Endothelial cell (in vitro differentiated cells): ENCODE data around the gene EXOSC5. TPM values are rescaled to one million over a fixed set of nuclear protein-coding genes. Genes with fewer than 3 reads are reported as not detected.
A peak's percentile ranks its signal among the peaks of the same experiment; 100 is the strongest.

ENCODE experiments used
- DNase-seq: peaks from one replicate; pipeline ENCODE4 v3.0.0; 2021; ENCODE audit warnings: low spot score
- H3K27ac Mint-ChIP-seq: one replicate; pipeline ENCODE4 v1.8.0; 2021; ENCODE audit warnings: mixed read lengths, inconsistent platforms; ENCODE audit not compliant: unreplicated experiment
- H3K27me3 Mint-ChIP-seq: one replicate; pipeline ENCODE4 v1.8.0; 2021; ENCODE audit warnings: mild to moderate bottlenecking, moderate library complexity, mixed read lengths, inconsistent platforms; ENCODE audit not compliant: unreplicated experiment
- H3K36me3 Mint-ChIP-seq: one replicate; pipeline ENCODE4 v1.8.0; 2021; ENCODE audit warnings: mild to moderate bottlenecking, low read depth, mixed read lengths, inconsistent platforms; ENCODE audit not compliant: unreplicated experiment
- H3K4me1 Mint-ChIP-seq: one replicate; pipeline ENCODE4 v1.8.0; 2021; ENCODE audit warnings: mild to moderate bottlenecking, mixed read lengths, inconsistent platforms; ENCODE audit not compliant: unreplicated experiment
- H3K4me3 Mint-ChIP-seq: one replicate; pipeline ENCODE4 v1.8.0; 2021; ENCODE audit warnings: mild to moderate bottlenecking, mixed read lengths, inconsistent platforms; ENCODE audit not compliant: unreplicated experiment
- H3K9me3 Mint-ChIP-seq: one replicate; pipeline ENCODE4 v1.8.0; 2021; ENCODE audit warnings: mixed read lengths, inconsistent platforms; ENCODE audit not compliant: unreplicated experiment
- CTCF ChIP-seq: fragments of 200-600 bp; sonication (generic); IDR thresholded peaks from one replicate; pipeline ENCODE4 v1.5.0; 2021; ENCODE audit warnings: antibody characterized with exemption; ENCODE audit not compliant: unreplicated experiment
- total RNA-seq: library from RNA; stranded (reverse); fragmentation: NEBNext Ultra II Directional; extraction: Animal tissue kit (Norgen Biotek cat#: 25700); gene quantifications from one replicate; pipeline ENCODE4 v1.2.1, GENCODE V29; 2021; ENCODE audit not compliant: unreplicated experiment

EXOSC5 gene
- total RNA-seq, 1 donor from 2014 or later, result 15.2 TPM

DNA sequence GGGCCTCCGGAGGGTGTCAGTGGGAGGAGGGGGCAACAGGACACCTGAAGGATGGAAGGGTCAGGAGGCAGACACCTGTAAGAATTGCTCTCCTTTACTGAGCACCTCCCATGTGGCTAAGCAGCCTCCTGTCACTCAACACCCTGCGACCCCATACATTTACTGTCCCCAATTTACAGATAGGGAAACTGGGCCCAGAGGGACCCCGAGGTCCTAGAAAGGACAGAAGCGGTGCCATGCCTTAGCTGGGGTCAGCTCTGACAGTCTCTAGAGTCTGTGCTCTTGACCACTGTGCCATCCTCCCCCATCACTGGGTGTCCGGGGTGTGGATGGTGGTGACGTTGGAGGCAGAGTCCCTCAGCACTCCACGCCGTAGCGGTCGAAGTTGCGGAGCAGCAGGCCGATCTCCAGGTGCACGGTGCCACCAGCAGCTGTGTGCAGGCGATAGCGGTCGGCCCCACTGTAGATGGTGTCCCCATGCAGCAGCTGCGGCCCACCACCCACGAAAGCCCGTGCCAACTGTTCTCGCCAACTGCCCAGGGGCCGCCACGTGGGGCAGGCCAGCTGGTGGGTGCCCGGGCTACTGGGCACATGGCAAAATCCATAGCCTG is 42.7 kb downstream of the EXOSC5 start:
- no peak overlapping the region for H3K27ac Mint-ChIP-seq
- H3K4me1 Mint-ChIP-seq, result peaks cover 31% of the 10 kb centered on the region
- peaks cover 23% of the 10 kb centered on the region for H3K27me3 Mint-ChIP-seq
- peak overlapping the region; percentile 87 for H3K4me3 Mint-ChIP-seq
- H3K36me3 Mint-ChIP-seq, result peaks cover 16% of the 10 kb centered on the region
- peaks cover 4% of the 10 kb centered on the region for H3K9me3 Mint-ChIP-seq
- DNase-seq, result no peak
- TF ChIP-seq CTCF, result peak; percentile 21

GRCh38 chr19:41353466-41354342 is 43.5 kb downstream of the EXOSC5 start, which contains the start of gene TGFB1:
TGFB1 (minus strand) TSS chr19:41353922; CDS start chr19:41353044, 878 bp downstream.
- peak within 1 kb of the TSS; percentile 89 for H3K27ac Mint-ChIP-seq

GRCh38 chr19:41352609-41353465 is 44.3 kb downstream of the EXOSC5 start:
- Mint-ChIP-seq H3K36me3 (peaks cover 25% of the 10 kb centered on the region), H3K4me1 (peaks cover 38% of the 10 kb centered on the region), H3K27me3 (peaks cover 22% of the 10 kb centered on the region), H3K9me3 (peaks cover 4% of the 10 kb centered on the region), H3K27ac (peak overlapping the region; percentile 89), H3K4me3 (peak overlapping the region; percentile 100)
- TF ChIP-seq CTCF, result peak; percentile 61
- DNase-seq, result peak; percentile 75

More at GRCh38 chr19:41353466-41354342, 43.5 kb downstream of the EXOSC5 start, which contains the start of gene TGFB1:
- Mint-ChIP-seq H3K27me3 (peaks cover 23% of the 10 kb centered on the region), H3K4me3 (peak within 1 kb of the TSS; percentile 100), H3K36me3 (peaks cover 21% of the 10 kb centered on the region), H3K4me1 (peaks cover 38% of the 10 kb centered on the region), H3K9me3 (peaks cover 4% of the 10 kb centered on the region)
- peak; percentile 89 for TF ChIP-seq CTCF
- peak; percentile 85 for DNase-seq

DNA sequence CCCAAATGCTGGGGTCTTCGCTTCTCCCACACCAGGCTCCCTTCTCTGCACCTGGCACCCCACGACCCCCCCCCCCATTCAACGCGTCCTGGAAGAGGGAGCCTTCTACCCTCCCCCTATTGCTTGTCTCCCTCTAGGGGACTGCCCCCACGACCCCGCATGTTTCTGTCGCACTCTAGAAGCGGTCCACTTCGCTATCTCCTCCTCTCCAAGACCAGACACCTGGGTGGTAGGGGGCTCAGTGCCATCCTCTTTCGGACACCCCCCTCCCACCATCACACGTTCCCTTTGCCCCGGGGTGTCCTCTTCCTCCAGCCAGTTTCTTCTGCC is 44.9 kb downstream of the EXOSC5 start:
- Mint-ChIP-seq H3K9me3 (peaks cover 4% of the 10 kb centered on the region), H3K27me3 (peaks cover 22% of the 10 kb centered on the region), H3K27ac (peak overlapping the region; percentile 88), H3K4me1 (peaks cover 36% of the 10 kb centered on the region), H3K4me3 (peak overlapping the region; percentile 100), H3K36me3 (peaks cover 25% of the 10 kb centered on the region)
- DNase-seq, result no peak
- TF ChIP-seq CTCF, result no peak
